Measurements from ENCODE around the gene MSI2.

MSI2 gene

DNA sequence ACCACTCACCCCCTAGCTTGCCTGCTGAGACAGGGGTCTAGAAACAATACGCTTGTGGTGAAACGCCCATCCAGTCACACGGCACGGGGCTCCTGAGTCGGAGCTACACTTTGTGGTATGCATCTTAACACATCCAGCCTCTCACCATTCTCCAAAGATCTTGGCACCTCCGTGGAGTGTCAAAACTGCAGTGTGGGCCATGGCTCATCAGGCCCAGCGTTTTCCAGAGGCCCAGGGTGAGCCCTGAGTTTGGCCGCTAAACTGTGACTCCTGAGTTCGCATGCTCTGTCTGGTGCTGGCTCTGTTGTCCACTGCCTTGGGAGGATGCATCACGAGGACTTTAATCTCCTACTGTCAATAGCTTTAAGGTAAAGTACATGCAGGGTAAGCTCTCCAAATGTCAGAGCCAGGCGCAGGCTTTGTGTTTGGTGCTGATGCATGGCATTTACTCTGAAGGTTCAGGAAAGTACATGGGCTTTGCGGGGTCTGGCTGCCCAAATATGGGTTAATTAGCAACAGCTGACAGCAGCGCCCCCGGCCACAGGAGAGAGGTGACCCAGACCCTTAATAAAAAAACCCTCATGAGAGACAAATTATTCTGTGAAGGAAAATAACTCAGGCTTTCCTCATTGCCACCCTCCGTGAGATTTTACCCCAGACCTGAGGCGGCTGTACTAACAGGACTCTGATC lies 370.3 kb downstream of the MSI2 start:
- no peak for DNase-seq (ENCODE audit: low read depth in 2 of 2, low spot score in 1 of 2)

DNA sequence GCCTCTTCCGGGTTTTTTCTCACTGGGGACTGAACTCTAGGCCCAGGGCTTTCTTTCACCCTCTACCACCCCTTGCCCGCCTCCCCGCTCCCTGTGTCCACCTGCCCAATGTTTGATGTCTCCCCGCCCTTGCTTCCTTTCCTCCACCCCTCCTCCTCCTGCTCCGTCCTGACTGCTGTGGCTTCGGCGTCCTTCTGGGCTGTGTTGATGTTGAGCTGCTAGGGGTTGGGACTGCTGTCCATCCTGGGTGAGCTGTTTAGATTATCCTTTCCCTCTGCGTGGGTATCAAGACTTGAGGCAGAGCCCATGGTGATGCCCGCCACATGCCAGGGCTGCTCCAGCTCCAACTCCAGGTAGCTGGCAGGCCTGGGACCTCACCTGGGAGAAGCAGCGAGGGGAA lies 371.3 kb downstream of the MSI2 start:
- no peak for DNase-seq (ENCODE audit: low read depth in 2 of 2, low spot score in 1 of 2)

DNA sequence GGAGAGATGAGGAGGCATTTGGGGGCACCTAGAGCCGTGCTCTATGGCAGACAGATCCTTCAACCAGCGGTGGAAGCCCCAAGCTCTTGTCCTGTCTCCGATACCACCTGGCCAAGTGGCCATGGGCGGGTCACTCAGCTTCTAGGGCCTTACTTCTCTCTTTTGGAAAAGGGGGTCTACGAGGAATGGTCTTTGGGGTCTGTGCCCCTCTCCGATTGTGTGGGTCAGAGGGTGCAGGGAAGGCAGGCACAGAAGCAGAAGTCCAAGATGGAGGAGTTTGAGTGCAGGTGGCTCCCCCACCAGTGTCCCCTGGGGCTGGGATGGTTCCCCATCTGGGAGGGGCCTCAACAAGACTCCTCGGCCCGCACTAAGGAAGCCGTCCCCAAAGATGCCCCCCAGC lies 372.1 kb downstream of the MSI2 start:
- DNase-seq (ENCODE audit: low read depth in 2 of 2, low spot score in 1 of 2): no peak

GRCh38 chr17:57629470-57629869 lies 373.1 kb downstream of the MSI2 start:
- no peak for DNase-seq (ENCODE audit: low read depth in 2 of 2, low spot score in 1 of 2)

DNA sequence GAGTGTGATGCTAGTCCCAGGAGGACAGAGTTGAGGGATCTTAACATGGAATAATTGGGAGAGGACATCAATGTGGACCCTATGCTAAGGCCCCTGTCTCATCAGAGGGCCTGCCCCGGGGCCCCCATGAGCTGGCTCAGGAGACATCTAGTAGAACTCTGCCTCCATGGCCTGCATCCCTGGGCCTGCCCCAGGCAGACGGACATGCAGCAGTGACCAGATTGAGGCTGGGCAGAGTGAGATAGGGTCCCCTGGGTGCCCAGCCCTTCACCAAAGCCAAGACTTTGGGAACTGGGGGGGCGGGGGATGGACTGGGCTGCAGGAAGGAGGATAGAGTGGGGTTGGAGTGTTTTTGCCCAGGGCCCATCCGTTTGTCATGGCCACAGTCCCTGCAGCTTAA lies 373.6 kb downstream of the MSI2 start:
- DNase-seq (ENCODE audit: low read depth in 2 of 2, low spot score in 1 of 2): no peak

- DNase-seq (ENCODE audit: low read depth in 2 of 2, low spot score in 1 of 2): no peak
Measured at GRCh38 chr17:57630736-57631135, 374.4 kb downstream of the MSI2 start.

- no peak for DNase-seq (ENCODE audit: low read depth in 2 of 2, low spot score in 1 of 2)
Measured at GRCh38 chr17:57631871-57632270, 375.5 kb downstream of the MSI2 start.

DNA sequence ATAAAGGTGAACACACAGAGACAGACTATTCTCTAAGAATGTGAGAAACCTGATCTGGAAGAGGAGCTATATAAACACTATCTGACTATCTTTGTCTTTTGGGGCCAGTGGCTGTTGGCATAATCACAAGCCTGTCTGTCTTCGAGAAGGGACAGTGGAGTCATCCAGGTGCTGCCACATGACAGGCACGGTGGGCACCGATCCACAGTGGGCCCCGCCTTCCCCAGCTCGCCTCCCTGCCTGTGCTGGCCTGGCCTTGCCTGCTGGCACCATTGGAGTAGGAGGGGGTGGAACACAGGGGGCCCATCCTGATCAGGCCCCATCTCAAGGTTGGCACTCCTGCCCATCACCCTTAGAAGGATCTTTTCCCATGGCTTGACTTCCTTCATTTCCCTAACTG lies 376.0 kb downstream of the MSI2 start:
- DNase-seq (ENCODE audit: low read depth in 2 of 2, low spot score in 1 of 2): no peak

DNA sequence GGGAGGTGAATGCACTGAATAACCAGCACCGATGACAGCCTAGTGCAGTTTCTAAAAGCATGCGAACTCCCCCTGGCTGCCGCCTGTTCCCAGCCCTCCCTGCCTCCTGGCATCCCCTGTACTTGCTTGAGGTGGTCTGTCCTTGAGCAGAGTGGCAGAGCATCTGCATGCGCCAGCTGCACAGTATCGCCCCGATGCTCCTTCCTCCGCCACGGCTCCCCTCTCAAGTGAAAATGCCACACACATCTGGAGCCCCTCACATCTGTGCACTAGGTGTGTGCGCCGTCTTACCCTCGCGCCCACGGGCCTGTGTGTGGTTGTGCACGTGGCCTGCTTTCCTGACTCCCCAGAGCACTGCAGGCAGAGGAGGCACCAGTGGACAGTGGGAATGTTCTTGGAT lies 376.9 kb downstream of the MSI2 start:
- DNase-seq (ENCODE audit: low read depth in 2 of 2, low spot score in 1 of 2): no peak

- no peak for DNase-seq (ENCODE audit: low read depth in 2 of 2, low spot score in 1 of 2)
Measured at GRCh38 chr17:57634713-57635465, 378.6 kb downstream of the MSI2 start.

GRCh38 chr17:57636274-57636673 lies 380.0 kb downstream of the MSI2 start:
- DNase-seq (ENCODE audit: low read depth in 2 of 2, low spot score in 1 of 2): no peak

- no peak for DNase-seq (ENCODE audit: low read depth in 2 of 2, low spot score in 1 of 2)
Measured at GRCh38 chr17:57636985-57637665, 380.8 kb downstream of the MSI2 start.

DNA sequence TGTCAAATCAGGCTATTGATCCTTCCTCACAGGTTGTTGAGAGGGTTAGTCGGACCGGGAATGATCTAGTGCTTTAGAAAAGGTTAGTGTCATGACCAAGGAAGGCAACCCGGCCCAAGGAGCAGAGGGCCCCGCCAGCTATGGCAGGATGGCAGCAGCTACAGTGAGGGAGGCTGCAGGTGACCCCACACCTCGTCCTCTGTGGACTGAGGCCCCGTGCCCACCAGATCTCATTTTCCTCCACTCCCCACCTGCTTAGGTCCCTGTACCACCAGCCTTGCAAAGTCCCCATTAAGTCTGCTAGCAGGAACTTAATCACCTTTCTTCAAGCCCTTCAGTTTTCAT lies 381.3 kb downstream of the MSI2 start:
- no peak for DNase-seq (ENCODE audit: low read depth in 2 of 2, low spot score in 1 of 2)

DNA sequence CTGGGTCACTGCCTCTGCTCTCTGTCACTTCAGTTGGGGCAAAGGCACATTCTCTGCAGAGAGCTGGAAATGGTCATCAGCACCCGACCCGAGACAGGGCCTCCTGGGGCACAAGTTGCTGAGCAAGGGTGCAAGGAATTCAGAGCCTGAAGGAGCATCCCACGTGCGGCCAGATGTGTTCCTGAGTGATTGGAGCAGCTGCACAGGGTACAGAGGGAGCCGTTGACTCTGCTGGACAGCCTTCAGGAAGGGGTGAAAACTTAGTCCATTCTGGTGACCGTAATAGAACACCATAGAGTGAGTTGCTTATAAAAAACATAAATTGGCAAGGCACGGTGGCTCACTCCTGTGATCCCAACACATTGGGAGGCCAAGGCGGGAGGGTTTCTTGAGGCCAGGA lies 382.0 kb downstream of the MSI2 start:
- DNase-seq (ENCODE audit: low read depth in 2 of 2, low spot score in 1 of 2): no peak

DNA sequence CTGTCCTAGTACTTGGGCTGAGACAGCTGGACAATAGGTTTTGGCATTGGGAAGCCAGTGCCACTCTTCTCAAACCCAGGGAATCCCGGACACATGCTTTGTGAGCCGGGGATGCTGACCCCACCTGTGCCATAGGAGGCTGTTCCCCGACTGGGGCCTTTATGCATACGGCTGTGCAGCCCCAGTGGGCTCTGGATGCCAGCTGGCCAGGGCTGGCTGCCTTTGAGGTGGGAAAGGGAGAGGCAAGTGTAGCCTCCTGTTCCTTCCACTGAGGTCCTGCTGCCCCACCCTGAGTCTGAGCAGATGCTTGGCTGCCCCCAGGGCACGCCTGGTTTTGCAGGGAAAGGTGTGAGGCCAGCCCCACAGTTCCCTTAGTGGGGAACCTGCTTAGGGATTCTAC lies 383.1 kb downstream of the MSI2 start:
- DNase-seq (ENCODE audit: low read depth in 2 of 2, low spot score in 1 of 2): no peak

- DNase-seq (ENCODE audit: low read depth in 2 of 2, low spot score in 1 of 2): no peak
Measured at GRCh38 chr17:57640079-57640478, 383.8 kb downstream of the MSI2 start.

DNA sequence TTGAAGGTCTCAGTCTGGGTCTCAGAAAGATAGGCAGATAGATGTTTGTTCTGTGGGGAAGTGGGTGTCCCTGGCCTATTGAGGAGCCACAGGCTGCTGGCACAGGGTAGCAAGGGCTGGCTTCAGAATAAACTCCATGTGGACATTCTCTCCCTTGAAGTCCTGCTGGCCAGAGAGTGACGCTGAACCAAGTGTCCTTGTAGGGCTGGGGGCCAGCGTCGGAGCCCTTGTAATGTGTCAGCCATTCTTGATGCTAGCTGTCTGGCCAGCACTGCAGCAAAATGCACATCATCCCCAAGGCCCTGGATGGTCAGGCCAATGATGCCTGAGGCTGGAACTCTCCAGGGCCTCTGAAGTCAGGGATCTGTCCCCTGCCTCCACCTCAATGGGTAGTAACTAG lies 385.4 kb downstream of the MSI2 start:
- no peak for DNase-seq (ENCODE audit: low read depth in 2 of 2, low spot score in 1 of 2)

DNA sequence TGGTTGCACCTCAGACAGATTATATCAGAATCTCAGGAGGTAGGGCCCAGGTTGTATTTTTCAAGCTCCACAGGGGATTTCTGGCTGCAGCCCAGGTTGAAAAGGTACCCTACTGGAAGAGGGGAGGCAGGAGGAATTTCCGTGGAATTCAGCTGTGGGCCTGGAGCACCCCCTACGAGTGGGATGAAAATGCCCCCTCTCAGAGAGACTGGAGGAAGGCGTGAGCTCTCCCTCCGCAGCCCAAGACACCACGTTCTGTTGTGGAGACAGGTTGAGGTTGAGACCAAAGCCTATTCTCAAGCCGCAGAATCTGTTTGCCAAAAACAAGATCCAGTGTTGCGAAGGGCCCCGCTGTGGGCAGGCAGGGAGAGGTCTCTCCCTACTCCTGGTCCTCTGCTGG lies 386.7 kb downstream of the MSI2 start:
- DNase-seq (ENCODE audit: low read depth in 2 of 2, low spot score in 1 of 2): no peak

DNA sequence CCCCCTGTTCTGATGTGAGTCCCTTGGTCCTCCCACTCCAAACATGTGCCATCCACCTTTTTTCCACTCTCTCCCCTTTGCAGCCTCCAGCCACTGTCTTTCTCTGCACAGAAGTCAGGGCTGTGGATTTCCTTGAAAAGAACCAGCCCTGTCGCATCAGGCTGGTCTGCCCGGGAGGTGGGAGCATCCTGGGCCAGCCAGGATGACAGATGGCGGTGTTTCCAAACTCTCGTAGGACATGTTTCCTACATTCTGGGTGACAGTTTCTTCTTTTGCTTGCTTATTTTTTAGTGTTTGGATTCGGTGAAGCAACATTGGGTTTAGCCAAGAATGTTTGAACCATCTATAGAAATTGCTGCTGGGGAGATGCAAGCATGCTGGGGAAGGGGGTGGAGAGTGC lies 388.0 kb downstream of the MSI2 start:
- no peak for DNase-seq (ENCODE audit: low read depth in 2 of 2, low spot score in 1 of 2)

DNA sequence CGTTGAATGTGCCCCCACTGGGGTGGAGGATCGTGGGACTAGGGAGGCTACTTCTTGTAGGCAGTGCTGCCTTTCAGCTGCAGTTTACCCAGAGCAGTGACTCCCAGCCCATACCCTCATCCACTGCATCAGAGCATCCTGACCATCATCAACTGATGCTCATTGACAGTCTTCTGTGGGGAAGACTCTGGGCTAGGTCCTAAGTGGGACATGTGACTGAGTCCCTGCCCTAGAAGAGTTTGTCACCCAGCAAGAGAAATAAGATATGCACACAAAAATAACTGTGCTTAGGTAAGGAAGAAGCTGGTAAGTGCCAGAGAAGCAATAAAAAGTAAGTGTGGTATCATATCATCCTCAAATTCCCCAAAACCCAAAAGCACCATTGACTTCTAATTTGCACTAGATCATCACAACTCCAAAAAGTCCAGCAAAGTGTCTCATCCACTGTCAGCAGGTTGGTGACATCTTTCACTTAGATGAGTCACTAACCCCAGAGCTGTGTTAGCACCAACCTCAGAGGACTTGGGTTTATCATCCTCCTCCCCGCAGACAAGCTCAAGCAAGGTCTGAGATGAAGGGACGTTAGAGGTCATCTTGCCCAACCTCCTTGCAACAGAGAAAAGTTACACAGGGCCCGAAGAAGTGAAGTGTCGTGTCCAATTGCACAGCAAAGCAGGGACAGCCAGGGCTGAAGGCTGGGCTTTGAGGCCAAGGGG lies 389.8 kb downstream of the MSI2 start:
- no peak for DNase-seq (ENCODE audit: low read depth in 2 of 2, low spot score in 1 of 2)

DNA sequence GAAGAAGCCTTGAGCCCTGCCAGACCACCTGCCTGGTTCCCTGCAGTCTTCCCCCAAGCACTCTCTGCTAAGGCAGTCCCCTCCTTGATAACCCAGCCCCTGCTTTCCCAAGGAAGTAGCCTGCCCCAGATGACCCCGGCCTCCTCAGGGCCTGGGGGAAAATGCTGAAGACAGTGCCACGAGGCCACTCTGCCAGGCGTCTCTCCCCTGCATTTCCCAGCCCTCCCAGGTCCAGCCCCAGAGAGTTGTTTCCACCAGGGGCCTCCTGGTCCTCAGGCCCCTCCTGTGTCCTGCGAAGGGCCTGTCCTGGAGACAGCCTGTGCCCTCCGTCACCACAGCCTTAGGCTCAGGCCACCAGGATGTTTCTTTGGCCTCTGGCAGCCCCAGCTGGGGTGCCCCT lies 392.4 kb downstream of the MSI2 start:
- DNase-seq (ENCODE audit: low read depth in 2 of 2, low spot score in 1 of 2): no peak

GRCh38 chr17:57649191-57649590 lies 392.9 kb downstream of the MSI2 start:
- no peak for DNase-seq (ENCODE audit: low read depth in 2 of 2, low spot score in 1 of 2)
